Mammary epithelial cell (primary cell): ENCODE measurements around the gene CDK7.

ENCODE experiments used
- EZH2 ChIP-seq: IDR thresholded peaks from 2 replicates; pipeline ENCODE4 v1.6.1; 2012; ENCODE audit warnings: low read length, inconsistent platforms, borderline replicate concordance
- TF ChIP-seq, protein P1 (sequence below), 2 donors: IDR thresholded peaks in 1 of 2; conservative IDR thresholded peaks in 1 of 2; 2 replicates each; pipeline ENCODE4 v1.5.1; 2011 to 2012; ENCODE audit warnings: inconsistent platforms in 2 of 2, low read length in 2 of 2, mild to moderate bottlenecking in 2 of 2, control low read depth in 1 of 2, low read depth in 1 of 2; ENCODE audit not compliant: insufficient read depth in 1 of 2; ENCODE audit errors: extremely low read depth in 1 of 2

DNA sequence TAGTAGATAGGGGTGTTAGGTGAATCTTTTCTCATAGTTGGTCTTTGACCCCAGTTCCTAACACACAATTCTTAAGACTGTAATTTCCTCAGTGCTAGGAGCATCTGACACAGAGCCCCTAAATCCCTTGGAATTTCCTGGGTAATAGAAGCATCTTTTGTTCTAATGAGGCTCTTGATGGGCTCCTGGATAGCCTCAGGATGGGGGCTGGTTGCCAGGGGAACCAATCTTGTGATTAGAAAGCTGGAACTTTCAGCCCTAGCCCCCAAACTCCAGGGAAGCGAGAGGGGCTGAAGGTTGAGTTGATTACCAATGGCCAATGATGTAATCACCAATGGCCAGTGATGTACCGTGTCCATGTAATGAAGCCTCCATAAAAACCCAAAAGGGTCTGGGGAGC, 53.4 kb downstream of the CDK7 start:
- TF ChIP-seq, protein P1, sequence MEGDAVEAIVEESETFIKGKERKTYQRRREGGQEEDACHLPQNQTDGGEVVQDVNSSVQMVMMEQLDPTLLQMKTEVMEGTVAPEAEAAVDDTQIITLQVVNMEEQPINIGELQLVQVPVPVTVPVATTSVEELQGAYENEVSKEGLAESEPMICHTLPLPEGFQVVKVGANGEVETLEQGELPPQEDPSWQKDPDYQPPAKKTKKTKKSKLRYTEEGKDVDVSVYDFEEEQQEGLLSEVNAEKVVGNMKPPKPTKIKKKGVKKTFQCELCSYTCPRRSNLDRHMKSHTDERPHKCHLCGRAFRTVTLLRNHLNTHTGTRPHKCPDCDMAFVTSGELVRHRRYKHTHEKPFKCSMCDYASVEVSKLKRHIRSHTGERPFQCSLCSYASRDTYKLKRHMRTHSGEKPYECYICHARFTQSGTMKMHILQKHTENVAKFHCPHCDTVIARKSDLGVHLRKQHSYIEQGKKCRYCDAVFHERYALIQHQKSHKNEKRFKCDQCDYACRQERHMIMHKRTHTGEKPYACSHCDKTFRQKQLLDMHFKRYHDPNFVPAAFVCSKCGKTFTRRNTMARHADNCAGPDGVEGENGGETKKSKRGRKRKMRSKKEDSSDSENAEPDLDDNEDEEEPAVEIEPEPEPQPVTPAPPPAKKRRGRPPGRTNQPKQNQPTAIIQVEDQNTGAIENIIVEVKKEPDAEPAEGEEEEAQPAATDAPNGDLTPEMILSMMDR (conservative IDR thresholded peaks at IDR 0.05 in 1 of 2, IDR thresholded peaks at IDR 0.05 in 1 of 2; ENCODE audit: extremely low read depth in 1 of 2, insufficient read depth in 1 of 2, low read depth in 1 of 2, low read length in 2 of 2), result no peak
- no peak for TF ChIP-seq EZH2
